Measurements from ENCODE around the gene SPSB4.

Gene SPSB4

DNA sequence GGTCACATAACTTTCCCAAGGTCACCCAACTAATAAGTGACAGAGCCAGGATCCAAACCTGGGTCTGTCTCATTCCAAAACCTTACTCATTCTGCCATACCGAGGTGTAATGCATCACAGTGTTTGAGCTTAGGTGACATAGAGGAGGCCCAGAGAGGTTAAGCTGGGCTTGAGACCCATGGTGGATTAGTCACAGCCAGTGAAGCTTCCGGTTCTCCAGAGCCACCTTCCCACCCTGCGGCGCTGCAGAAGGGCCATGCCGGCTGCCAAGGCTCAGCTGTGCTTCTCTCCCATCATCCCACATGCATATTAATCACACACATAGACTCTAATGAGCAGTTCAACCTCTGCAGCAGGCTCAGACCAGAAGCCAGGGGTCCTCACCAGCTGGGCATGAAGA lies 42.2 kb downstream of the SPSB4 start:
- in situ Hi-C loops (cut with HindIII; ENCODE audit: low sequenced_read_pairs) = no loop called here

- in situ Hi-C loops (cut with HindIII; ENCODE audit: low sequenced_read_pairs) = no loop called here
Observed at GRCh38 chr3:141093971-141094684, 43.0 kb downstream of the SPSB4 start.

- in situ Hi-C loops (cut with HindIII; ENCODE audit: low sequenced_read_pairs) = no loop called here
Observed at GRCh38 chr3:141094790-141095545, 43.8 kb downstream of the SPSB4 start.

- in situ Hi-C loops (cut with HindIII; ENCODE audit: low sequenced_read_pairs) = no loop called here
Observed at GRCh38 chr3:141095546-141095937, 44.4 kb downstream of the SPSB4 start.

GRCh38 chr3:141096164-141096563 lies 45.0 kb downstream of the SPSB4 start:
- in situ Hi-C loops (cut with HindIII; ENCODE audit: low sequenced_read_pairs) = no loop called here

DNA sequence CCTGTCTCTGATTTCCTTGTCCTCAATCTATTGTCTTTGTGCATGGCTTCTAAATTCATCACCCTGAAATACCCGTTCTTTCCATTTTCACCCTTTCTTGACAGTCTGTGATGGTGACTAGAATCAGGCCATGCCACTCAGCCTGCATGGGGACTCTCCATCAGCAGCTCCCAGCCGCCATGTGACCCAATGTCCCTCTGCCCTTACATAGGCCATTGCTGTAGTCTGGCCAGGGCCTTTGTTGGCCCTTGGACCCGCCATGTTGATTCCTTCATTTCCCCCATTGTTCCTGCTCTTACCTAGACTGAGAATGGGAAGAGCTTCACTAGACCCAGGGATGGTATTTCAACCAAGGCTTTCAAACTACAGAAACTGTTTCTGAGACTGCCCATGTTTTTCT lies 45.8 kb downstream of the SPSB4 start:
- in situ Hi-C loops (cut with HindIII; ENCODE audit: low sequenced_read_pairs) = no loop called here

DNA sequence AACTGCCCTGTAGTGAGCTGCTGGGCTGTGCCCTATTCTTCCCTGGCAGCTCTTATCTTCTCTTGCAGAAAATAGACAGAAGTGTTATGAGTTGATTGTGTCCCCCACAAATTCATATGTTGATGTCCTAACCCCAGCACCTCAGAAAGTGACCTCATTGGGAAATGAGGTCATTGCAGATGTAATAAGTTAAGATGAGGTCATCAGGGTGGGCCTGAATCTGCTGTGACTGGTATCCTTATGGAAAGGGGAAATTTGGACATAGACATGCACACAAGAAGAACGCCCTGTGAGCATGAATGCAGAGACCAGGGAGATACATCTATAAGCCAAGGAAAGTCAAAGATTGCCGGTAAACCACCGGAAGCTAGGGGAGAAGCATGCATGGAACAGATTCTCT lies 49.0 kb downstream of the SPSB4 start:
- in situ Hi-C loops (cut with HindIII; ENCODE audit: low sequenced_read_pairs) = no loop called here

- in situ Hi-C loops (cut with HindIII; ENCODE audit: low sequenced_read_pairs) = no loop called here
Observed at GRCh38 chr3:141100531-141101320, 49.6 kb downstream of the SPSB4 start.

GRCh38 chr3:141102372-141102771 lies 51.2 kb downstream of the SPSB4 start:
- in situ Hi-C loops (cut with HindIII; ENCODE audit: low sequenced_read_pairs) = no loop called here

- in situ Hi-C loops (cut with HindIII; ENCODE audit: low sequenced_read_pairs) = no loop called here
Observed at GRCh38 chr3:141103067-141103466, 51.9 kb downstream of the SPSB4 start.

- in situ Hi-C loops (cut with HindIII; ENCODE audit: low sequenced_read_pairs) = no loop called here
Observed at GRCh38 chr3:141103503-141103902, 52.4 kb downstream of the SPSB4 start.

GRCh38 chr3:141104151-141104821 lies 53.1 kb downstream of the SPSB4 start:
- in situ Hi-C loops (cut with HindIII; ENCODE audit: low sequenced_read_pairs) = no loop called here

DNA sequence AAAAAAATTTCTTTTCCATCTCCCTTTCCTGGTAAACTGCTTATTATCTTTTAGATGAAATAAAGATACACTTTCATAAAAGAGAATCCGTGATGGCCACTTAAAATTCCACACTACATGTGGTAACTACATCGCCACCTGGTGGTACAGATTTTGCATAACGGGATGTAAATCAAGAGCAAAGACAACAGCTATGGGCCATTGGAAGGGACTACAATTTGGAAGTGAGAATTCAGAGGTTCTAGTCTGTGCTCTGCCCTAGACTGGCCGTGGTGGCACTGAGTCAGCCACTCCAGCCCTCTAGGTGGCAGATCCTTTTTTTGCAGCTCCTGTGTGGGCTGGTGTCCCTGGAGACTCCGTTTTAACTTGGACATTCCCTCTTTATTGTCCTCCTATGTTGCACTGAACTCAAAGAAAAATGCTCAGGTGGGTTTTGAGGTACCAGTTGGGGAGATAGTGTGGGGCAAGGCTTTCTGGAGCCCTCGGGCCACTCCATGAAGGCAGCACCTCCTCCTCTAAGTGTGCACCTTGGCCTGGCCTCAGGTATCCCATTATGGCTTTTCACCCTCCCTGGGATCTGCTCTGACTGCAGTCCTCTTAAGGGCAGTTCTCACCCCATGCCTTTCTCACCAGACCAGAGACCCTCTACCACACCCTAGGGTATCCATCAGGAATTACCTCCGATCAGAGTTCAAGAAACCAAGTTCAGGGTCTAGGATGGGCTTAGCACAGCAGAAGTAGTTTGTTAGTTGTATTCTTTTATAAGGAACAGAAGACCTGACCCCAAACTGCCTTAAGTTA lies 54.9 kb downstream of the SPSB4 start:
- in situ Hi-C loops (cut with HindIII; ENCODE audit: low sequenced_read_pairs) = no loop called here

DNA sequence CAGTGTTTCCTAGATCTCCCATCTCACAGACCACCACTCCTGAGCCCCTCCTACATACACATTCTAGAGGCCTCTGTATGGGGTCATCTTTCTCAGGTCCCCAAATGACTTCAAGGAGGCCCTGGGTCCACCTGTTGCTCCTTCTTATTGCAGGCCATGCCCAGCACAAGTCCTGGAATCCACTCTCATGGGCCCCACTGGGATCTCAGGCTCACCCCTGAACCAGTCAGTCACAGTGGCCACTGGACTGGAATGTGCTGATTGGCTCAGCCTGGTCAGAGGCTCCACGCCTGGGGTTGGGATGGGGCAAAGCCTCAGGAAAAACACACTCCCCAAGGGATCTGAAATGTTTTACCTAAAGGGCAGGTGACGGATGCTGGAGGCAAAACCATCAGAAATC lies 55.7 kb downstream of the SPSB4 start:
- in situ Hi-C loops (cut with HindIII; ENCODE audit: low sequenced_read_pairs) = no loop called here

- in situ Hi-C loops (cut with HindIII; ENCODE audit: low sequenced_read_pairs) = no loop called here
Observed at GRCh38 chr3:141108039-141108438, 56.9 kb downstream of the SPSB4 start.

- in situ Hi-C loops (cut with HindIII; ENCODE audit: low sequenced_read_pairs) = no loop called here
Observed at GRCh38 chr3:141109751-141110150, 58.6 kb downstream of the SPSB4 start.

DNA sequence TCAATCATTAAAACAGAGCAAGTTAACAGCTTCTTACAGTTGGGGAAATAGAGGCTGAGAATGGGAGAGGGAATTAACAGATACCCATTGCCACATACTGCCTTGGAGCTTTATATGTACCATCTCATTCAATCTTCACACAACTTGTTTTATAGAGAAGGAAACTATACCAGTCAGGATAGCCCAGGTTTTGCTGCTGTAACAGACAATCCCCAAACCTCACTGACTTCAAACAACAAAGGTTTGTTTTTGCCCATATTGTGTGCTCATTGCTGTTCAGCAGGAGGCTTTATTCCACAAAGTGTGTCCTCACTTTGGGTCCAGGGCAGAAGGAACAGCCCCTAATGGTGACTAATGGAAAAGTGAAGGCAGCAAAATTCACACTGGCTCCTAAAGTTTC lies 59.2 kb downstream of the SPSB4 start:
- in situ Hi-C loops (cut with HindIII; ENCODE audit: low sequenced_read_pairs) = no loop called here

GRCh38 chr3:141111364-141112155 lies 60.4 kb downstream of the SPSB4 start:
- in situ Hi-C loops (cut with HindIII; ENCODE audit: low sequenced_read_pairs) = no loop called here

DNA sequence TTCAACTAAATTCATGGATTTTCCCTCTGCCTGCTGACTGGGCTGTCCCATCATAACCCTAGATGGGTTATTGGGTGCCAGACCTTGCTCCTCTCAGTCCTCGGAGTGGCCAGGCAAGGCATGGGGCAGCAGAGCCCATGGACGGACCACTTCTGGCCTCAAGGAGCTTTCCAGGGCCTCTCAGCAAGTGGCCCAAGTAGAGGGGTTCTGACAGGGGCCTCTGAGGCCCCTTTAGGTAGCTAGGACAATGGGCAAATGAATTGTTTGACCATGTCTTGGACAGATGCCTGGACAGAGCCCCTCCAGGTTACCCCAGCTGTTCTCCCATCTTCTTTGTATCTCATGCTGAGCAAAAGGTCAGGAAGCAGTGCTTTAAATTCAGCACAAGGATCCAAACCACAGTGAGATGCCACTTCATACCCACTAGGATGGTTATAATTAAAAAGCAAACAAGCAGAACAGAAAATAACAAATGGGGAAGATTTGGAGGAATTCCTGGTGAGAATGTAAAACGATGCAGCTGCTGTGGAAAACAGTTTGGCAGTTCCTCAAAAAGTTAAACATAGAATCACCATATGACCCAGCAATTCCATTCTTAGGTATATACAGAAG lies 61.6 kb downstream of the SPSB4 start:
- in situ Hi-C loops (cut with HindIII; ENCODE audit: low sequenced_read_pairs) = no loop called here
